HG03103 (cell line): ENCODE results near the gene DSE.

Source experiments
- ATAC-seq: cut with Tn5 transposase; IDR thresholded peaks from one replicate; pipeline ENCODE4 v1.9.1; 2021; ENCODE audit warnings: low read depth; ENCODE audit not compliant: unreplicated experiment

DSE gene

GRCh38 chr6:116465246-116465645, 94.5 kb downstream of the DSE start:
- no peak for ATAC-seq

- no peak for ATAC-seq
These were observed 96.3 kb downstream of the DSE start for GRCh38 chr6:116467096-116467495.

- no peak for ATAC-seq
These were observed 96.8 kb downstream of the DSE start for GRCh38 chr6:116467514-116467913.

- no peak for ATAC-seq
These were observed 97.5 kb downstream of the DSE start for GRCh38 chr6:116468293-116468692.

DNA sequence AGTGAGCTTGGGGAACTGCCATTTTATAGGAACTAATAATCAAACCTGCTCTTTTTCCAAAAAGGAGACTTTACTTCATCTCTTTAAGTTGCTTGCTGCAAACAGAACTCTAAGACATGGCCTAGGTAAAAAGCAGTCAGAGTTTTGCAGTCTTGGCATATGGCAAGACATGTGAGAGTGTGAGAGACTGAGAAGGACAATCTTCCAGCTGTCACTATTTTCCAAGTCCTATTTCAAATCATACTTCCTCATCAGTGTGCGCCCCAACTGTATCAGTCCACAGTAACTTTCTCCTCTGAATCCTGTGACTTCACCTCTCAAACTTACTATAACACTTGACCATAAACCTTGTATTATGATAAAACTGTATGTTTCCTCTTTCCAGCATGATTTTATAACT, 100.8 kb downstream of the DSE start:
- ATAC-seq = no peak

DNA sequence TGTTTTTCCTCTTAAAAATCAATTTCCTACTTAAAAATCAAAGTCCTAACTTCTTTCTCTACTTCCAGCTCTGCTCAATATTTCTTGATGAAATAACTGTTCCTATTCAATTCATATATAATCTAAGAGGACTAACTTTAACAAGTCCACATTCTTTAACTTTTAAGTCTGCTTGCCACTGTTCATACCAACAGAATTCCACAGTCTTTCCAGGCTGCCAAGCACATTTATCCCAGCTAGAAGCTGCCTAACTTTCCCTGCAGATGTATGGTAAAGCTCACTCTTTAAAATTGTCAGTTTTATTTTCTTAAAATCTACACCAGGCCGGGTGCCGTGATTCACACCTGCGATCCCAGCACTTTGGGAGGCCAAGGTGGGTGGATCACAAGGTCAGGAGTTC, 102.0 kb downstream of the DSE start:
- ATAC-seq = no peak

GRCh38 chr6:116475141-116475540, 104.4 kb downstream of the DSE start:
- no peak for ATAC-seq

GRCh38 chr6:116476002-116476678, 105.4 kb downstream of the DSE start:
- peak; percentile 100 for ATAC-seq

DNA sequence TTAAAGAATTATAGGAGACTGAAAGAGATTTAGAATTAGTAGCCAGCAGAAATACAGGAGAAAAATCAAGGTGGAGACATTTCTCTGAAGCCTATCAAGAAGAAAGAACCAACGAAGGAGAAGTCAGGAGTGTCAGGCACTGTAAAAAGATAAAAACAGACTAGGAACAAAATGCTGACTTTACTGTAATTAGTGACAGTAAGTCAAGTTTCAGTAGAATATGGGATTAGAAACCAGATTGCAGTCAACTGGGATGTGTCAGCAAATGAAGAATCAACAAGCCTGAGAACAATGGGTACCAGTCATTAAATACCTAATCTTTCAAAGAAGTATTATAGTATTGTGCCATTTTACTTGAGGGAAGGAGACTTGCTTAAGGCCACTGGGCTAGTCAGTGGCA, 112.0 kb downstream of the DSE start:
- ATAC-seq = no peak

DNA sequence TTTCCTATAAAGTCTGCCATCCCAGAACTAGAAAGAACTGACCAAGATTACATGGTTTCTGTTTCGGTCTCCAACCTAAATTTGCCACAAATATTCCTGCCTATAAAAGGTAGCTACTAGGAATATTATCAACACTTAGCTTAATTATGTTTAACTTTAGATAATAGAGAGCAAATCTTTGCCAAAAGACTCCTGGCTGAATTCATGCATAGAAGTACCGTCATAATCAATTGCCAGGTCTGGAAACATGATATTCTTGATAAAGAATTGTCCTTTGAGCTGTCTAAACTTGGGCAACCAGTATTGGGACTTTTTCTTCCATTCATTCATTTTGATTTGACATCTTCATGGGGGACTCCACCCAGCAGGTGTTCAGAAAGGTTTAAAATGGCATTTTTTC, 112.9 kb downstream of the DSE start:
- no peak for ATAC-seq

DNA sequence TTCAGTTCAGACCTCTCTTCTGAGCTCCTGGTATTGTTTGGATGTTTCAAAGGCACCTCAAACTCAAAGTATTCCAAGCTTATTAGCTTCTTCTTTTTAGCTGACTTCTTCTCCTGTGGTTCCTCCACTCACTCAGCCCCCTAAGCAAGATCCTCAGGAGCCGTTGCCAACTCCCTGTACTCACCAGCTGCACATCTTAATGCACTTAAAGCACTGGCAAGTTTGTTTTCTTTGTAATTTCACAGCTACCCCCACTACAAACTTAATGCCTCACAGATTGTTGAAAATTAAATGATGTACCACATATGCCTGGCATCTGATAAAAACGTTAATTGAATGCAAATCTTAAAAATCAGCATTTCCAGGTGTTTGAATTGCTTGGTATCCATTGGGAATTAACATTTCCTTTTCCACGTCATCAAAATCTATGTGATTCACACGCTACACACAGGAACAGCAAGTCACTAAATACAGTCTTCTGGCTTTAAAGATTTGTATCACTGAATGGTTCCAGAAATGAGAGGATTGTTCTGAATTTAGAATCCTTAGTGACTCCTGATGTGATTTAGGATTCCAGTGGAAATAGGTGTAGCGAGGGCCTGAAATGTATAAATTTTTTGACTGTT, 114.9 kb downstream of the DSE start:
- no peak for ATAC-seq

DNA sequence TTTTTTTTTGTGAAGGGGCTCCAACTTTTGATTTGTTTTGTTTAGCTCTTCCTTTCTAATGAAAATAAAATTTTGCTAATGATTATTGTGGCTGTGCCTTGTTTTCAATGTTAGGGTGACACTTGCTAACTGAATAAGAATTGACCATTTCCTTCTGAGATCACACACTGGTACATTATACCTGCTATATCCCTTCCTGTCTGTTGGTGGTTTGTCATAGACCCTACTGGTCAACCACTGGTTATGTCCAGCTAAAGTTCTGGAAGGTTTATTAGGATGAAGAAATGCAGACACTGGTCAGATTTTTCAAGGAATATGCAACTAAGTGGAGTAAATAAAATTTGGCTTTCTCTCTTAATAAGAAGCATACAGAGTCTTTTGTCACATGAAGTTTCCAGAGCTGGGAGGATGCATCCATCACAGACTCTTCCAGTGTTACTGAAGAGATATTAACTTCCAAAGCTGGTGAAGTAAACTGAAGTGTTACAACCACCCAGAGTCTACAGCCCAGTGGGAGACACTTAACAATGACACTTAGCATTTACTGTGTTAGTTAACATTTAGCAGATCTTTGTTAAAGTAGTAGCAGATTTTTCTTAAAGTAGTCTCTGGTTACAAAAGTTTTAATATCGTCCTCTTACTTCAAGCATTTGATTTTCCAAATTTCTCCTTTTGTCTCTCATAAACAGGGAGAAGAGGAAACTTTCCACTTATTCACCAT, 121.0 kb downstream of the DSE start:
- ATAC-seq = no peak

- ATAC-seq = no peak
These were observed 121.8 kb downstream of the DSE start for GRCh38 chr6:116492331-116493067.
